Activated T-cell treated with anti-CD3 and anti-CD28 coated beads, Interleukin-2, amount 50 U/mL, for 24 hours (primary cell): ENCODE data around the gene PPP2R5B.
"Not testable (repeated sequence)": the region's sequence is repeated elsewhere in the genome, so short reads cannot be mapped to it uniquely, and the experiment has no call there.

Source experiments
- DNase-seq: peaks from one replicate; pipeline ENCODE4 v3.0.0-alpha.2; 2020
- H3K27ac Mint-ChIP-seq: 2 replicates; pipeline ENCODE4 v1.8.0; 2020; ENCODE audit warnings: mild to moderate bottlenecking, mixed read lengths
- H3K27me3 Mint-ChIP-seq: 2 replicates; pipeline ENCODE4 v1.8.0; 2020; ENCODE audit warnings: mixed read lengths
- H3K36me3 Mint-ChIP-seq: 2 replicates; pipeline ENCODE4 v1.8.0; 2020; ENCODE audit warnings: low read depth, mixed read lengths
- H3K4me1 Mint-ChIP-seq: 2 replicates; pipeline ENCODE4 v1.8.0; 2020; ENCODE audit warnings: low read depth, mixed read lengths
- H3K4me3 Mint-ChIP-seq: 2 replicates; pipeline ENCODE4 v1.8.0; 2020; ENCODE audit warnings: mild to moderate bottlenecking, moderate library complexity, mixed read lengths
- H3K9me3 Mint-ChIP-seq: 2 replicates; pipeline ENCODE4 v1.8.0; 2020; ENCODE audit warnings: mixed read lengths

The PPP2R5B gene

DNA sequence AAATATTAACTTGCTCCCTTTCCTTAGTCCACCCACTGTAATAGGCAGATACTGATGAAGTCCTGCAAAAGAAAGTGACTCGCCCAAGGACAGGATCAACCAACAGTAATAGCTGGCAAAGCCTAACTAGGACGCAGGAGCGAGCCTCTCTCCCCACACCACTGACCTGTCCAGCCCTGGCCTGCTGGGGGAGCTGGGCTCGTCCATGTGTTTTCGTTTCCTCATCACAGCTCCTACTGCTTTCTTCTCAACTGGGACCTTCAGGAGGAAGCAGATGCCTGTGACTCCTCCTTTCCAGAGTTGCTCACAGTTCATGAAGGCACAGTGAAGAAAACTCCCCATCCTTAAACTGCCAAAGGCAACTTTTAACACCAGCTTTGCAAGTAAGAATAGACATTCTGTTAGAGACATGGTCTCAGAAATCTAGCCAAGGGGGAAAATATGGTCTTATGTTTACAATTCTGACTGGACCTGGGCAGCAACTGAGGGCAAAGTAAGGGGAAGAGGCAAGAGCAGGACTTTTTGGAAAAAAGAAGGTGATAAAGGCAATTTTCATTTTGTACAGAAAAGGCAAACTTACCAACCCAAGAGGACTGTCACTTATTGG, 22.8 kb downstream of the PPP2R5B start:
- H3K27me3 Mint-ChIP-seq = no peaks in the 10 kb centered on the region
- H3K36me3 Mint-ChIP-seq = no peaks in the 10 kb centered on the region
- no peak overlapping the region for H3K27ac Mint-ChIP-seq
- DNase-seq = no peak
- no peaks in the 10 kb centered on the region for H3K9me3 Mint-ChIP-seq
- no peak overlapping the region for H3K4me3 Mint-ChIP-seq
- H3K4me1 Mint-ChIP-seq = no peaks in the 10 kb centered on the region

DNA sequence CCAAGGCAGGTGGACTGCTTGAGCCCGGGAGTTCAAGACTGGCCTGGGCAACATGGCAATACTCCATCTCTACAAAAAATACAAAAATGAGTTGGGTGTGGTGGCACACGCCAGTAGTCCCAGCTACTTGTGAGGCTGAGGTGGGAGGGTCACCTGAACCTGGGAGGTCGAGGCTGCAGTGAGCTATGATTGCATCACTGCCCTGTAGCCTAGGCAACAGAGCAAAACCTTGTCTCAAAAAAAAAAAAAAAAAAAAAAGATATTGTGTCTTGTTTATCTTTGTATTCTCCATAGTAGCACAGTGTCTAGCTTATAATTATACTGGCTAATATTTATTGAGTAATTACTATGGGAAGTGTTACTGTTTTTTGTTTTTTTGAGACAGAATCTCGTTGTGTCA, 27.0 kb downstream of the PPP2R5B start:
- Mint-ChIP-seq H3K9me3 (no peaks in the 10 kb centered on the region), H3K27me3 (no peaks in the 10 kb centered on the region), H3K4me3 (no peak overlapping the region), H3K27ac (no peak overlapping the region), H3K36me3 (no peaks in the 10 kb centered on the region), H3K4me1 (no peaks in the 10 kb centered on the region)
- no peak for DNase-seq

DNA sequence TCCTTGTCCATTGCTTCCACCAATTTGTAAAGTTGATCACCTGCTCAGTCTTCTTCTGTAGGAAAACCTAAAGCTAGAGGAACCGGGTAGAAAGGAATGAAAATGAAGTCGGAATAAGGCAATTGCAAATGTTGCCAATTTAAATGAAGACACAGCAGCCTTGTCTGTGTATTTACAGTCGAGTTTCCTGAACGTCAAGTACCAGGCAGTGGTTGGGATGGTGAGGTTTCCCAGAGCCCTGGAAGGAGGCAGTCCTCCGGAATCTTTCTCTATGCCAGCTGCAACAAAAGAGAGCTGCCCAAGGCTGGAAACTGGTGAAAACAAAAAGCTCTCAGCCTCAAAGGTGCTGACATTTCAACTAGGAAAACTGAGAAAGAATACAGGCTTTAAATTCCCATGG, 29.7 kb downstream of the PPP2R5B start:
- Mint-ChIP-seq H3K27ac (no peak overlapping the region), H3K27me3 (no peaks in the 10 kb centered on the region), H3K4me1 (no peaks in the 10 kb centered on the region), H3K4me3 (no peak overlapping the region), H3K36me3 (no peaks in the 10 kb centered on the region), H3K9me3 (no peaks in the 10 kb centered on the region)
- no peak for DNase-seq

DNA sequence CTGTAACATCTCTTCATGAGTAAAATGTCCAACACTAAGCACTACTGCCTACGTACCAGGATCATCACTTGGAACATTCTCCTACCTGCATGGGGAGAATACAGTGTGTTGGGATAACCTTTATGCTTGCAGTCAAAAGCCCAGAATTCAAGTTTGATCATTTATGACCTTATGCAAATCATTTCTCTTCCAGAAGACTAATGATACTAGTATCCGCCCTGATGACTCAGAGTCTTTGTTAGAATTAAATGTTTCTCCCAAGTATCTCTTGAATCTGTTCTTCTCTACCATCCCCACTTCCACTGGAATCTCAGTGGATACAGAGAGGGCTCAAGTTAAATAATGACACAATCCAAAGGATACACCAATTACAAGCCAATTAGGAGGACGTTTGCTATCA, 35.0 kb downstream of the PPP2R5B start:
- H3K27ac Mint-ChIP-seq = no peak overlapping the region

DNA sequence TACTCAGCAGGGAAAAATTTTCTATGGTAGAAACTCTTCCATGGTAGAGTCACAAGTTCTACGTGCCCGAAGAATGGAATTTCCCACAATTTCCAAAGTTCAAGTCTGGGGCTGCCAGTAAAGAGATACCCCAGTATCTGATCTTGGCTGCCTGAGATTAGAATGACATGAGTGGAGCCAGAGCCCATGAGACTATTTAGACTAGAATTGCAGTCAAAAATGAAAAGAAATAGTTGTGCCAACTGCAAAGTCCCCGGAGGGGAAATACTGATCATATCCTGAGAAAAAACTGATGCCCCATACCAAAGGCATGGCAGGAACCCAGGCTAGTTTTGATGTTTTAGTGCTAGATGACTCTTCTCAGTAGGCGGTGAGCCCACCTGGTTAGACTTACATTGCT, 36.2 kb downstream of the PPP2R5B start:
- Mint-ChIP-seq H3K4me3 (no peak overlapping the region), H3K9me3 (no peaks in the 10 kb centered on the region), H3K36me3 (no peaks in the 10 kb centered on the region), H3K27me3 (no peaks in the 10 kb centered on the region), H3K4me1 (peaks cover 2% of the 10 kb centered on the region), H3K27ac (no peak overlapping the region)
- DNase-seq = no peak

More for the DNA sequence above, 35.0 kb downstream of the PPP2R5B start:
- Mint-ChIP-seq H3K27me3 (no peaks in the 10 kb centered on the region), H3K36me3 (no peaks in the 10 kb centered on the region), H3K4me1 (no peaks in the 10 kb centered on the region), H3K4me3 (no peak overlapping the region), H3K9me3 (no peaks in the 10 kb centered on the region)
- no peak for DNase-seq

DNA sequence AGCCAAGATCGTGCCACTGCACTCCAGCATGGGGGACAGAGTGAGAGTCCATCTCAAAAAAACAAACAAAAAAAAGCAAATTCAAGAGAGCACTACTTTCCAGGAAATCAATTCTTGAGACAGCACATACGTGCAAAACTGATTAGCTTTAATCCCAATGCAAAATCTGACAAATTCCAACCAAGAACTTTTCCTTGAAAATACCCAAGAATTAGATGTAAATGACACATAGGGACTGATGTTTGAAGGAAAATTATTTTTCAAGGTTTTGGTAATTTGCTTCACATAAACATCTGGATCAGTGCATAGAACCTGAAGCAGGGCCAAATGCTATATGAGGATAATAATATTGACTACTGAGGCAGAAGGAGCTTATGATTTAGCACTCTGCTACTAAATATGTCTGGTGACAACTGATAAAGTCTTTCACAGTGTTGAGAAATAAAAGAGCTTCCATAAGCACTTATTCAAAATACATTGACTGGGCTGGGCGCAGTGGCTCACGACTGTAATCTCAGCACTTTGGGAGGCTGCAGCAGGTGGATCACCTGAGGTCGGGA, 38.7 kb downstream of the PPP2R5B start:
- H3K4me3 Mint-ChIP-seq = no peak overlapping the region
- no peaks in the 10 kb centered on the region for H3K36me3 Mint-ChIP-seq
- DNase-seq = no peak
- no peaks in the 10 kb centered on the region for H3K27me3 Mint-ChIP-seq
- no peak overlapping the region for H3K27ac Mint-ChIP-seq
- H3K9me3 Mint-ChIP-seq = no peaks in the 10 kb centered on the region
- peaks cover 14% of the 10 kb centered on the region for H3K4me1 Mint-ChIP-seq

DNA sequence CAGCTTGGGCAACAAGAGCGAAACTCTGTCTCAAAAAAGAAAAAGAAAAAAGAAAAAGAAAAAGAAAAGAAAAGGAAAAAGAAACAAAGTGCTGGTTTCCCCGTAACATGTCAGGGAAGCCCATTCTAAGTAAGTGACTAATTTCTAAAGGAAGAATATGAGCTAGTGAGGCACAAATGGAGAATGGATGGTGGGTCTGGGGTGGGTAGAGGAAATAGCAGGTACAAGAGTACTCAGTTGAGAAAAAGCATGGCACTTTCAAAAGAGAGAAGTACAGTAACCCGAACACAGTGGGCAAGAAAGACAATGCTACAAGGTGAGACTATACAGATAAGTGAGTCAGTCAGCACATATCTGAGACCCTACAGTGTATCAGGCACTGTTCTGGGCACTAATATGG, 42.9 kb downstream of the PPP2R5B start:
- no peaks in the 10 kb centered on the region for H3K9me3 Mint-ChIP-seq
- no peak overlapping the region for H3K4me3 Mint-ChIP-seq
- peaks cover 1% of the 10 kb centered on the region for H3K36me3 Mint-ChIP-seq
- H3K27ac Mint-ChIP-seq = peak overlapping the region; percentile 59
- H3K4me1 Mint-ChIP-seq = peaks cover 43% of the 10 kb centered on the region
- H3K27me3 Mint-ChIP-seq = no peaks in the 10 kb centered on the region
- no peak for DNase-seq

DNA sequence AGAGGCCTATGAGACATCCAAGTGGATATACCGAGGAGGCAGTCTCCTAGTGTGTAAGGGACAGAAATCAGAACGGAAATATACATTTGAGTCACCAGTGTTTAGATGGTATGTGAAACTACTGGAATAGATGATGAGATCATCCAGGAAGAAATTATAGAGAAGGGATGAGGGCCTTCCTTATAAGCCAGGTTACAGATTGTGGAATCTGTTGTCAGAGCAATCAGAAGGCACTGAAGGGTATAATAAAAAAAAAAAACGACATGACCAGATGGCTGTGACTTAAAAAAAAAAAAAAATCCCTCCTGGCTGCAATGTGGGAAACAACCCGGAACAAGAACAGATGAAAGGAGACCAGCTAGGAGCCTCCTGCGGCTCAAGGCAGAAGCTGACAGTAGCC, 44.7 kb downstream of the PPP2R5B start:
- H3K27me3 Mint-ChIP-seq = no peaks in the 10 kb centered on the region
- DNase-seq = no peak
- H3K36me3 Mint-ChIP-seq = peaks cover 1% of the 10 kb centered on the region
- no peak overlapping the region for H3K4me3 Mint-ChIP-seq
- H3K27ac Mint-ChIP-seq = peak overlapping the region; percentile 61
- H3K9me3 Mint-ChIP-seq = no peaks in the 10 kb centered on the region
- peaks cover 44% of the 10 kb centered on the region for H3K4me1 Mint-ChIP-seq

DNA sequence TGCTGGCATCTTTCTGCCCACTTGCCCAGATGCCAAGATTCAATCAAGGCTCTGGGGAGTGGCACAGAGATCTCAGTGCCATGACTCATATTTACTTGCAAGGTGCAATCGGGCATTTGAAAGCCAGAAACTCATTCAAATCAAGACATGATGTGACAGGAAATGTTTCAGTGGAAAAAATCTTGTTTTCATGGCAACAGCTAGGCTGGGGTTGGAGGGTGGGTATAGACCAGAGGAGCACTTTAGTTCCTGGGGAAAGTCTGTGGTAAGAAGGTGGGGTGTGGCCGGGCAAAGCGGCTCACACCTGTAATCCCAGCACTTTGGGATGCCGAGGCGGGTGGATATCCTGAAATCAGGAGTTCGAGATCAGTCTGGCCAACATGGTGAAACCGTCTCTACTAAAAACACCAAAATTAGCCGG, 46.3 kb downstream of the PPP2R5B start:
- H3K27ac Mint-ChIP-seq = peak overlapping the region; percentile 95
- peak; percentile 62 for DNase-seq
- peaks cover 47% of the 10 kb centered on the region for H3K4me1 Mint-ChIP-seq
- peaks cover 1% of the 10 kb centered on the region for H3K36me3 Mint-ChIP-seq
- peak overlapping the region; percentile 66 for H3K4me3 Mint-ChIP-seq
- H3K27me3 Mint-ChIP-seq = no peaks in the 10 kb centered on the region
- H3K9me3 Mint-ChIP-seq = no peaks in the 10 kb centered on the region

DNA sequence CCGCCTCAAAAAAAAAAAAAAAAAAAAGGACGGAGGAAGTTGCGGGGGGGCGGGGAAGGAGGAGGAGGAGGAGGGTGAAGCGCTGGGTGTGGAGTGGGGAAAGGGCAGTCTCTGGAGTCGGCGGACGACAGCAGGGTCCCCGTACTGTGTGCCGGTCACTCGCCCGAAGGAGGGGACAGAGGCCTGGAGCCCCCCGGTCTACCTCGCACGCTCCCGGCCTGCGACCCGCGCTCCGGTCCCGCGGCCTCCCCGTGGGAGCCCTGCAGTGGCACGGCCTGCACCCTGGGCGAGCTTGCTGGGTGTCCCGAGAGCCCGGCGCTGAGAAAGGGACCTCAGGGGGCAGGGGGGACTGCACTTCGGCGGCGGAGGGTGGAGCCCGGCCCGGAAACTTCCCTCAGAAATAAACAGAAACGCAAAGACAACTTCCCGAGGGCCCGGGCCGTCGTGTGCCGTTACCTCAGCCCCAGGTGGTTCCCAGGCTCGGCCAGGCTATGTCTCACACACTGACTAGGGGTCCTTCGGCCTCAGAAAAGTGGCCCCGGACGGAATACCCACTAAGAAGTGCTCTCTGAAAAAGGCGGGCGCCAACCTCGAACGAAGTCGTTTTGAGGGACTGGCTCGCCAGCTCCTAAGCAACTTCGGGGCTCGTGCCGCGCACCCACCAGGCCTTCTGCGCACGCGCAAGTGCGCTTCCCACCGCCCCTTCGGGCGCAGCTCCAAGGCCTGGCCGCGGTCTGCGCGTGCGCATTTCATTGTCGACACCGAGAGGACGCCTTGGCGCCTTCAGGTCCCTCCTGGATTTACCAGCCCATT, 47.1 kb downstream of the PPP2R5B start, which contains the start of gene MAJIN:
TSS of gene MAJIN (minus strand) at position 688 of the 813 bp plus-strand sequence. CDS start 12,703 bp downstream, outside the sequence.
- no peaks in the 10 kb centered on the region for H3K9me3 Mint-ChIP-seq
- DNase-seq = peak; percentile 90
- no peaks in the 10 kb centered on the region for H3K27me3 Mint-ChIP-seq
- H3K4me3 Mint-ChIP-seq = peak within 1 kb of the TSS; percentile 66
- peaks cover 47% of the 10 kb centered on the region for H3K4me1 Mint-ChIP-seq
- H3K36me3 Mint-ChIP-seq = peaks cover 1% of the 10 kb centered on the region
- H3K27ac Mint-ChIP-seq = peak within 1 kb of the TSS; percentile 95

DNA sequence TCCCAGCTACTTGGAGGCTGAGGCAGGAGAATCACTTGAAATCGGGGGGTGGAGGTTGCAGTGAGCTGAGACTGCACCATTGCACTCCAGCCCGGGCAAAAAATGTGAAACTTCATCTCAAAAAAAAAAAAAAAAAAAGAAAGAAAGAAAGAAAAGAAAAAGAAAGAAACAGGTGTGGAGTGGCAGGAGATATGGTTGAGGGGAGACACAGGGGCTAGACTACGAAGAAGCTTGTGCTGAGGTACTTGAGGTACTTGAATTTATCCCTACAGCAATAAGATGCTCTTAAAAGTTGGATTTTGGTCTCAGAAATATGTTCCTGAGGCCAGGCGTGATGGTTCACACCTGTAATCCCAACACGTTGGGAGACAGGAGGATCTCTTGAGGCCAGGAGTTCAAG, 49.6 kb downstream of the PPP2R5B start:
- Mint-ChIP-seq H3K36me3 (peaks cover 1% of the 10 kb centered on the region), H3K27me3 (no peaks in the 10 kb centered on the region), H3K9me3 (no peaks in the 10 kb centered on the region), H3K4me1 (peaks cover 30% of the 10 kb centered on the region), H3K27ac (no peak overlapping the region), H3K4me3 (no peak overlapping the region)
- DNase-seq = no peak

DNA sequence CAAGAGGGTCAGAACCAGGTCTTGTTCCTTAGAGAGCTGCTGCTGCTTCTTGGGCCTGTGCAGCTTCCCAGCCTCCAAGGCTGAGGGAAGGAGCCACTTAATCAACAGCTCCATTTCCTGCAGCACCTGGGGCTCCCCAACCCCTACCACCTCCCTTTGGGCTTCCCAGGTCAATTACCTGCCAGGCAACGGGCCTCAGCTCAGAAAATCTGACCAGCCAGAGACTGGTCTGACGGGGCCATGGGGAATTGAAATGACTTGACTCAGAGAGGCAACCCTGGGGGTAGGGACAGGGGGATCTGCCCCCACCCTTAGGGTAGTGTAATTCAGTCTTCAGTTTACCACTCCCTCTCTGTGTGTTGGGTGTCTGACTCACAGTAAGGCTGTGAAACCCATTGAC, 52.2 kb downstream of the PPP2R5B start:
- DNase-seq = no peak
- H3K27me3 Mint-ChIP-seq = no peaks in the 10 kb centered on the region
- H3K4me1 Mint-ChIP-seq = peaks cover 13% of the 10 kb centered on the region
- H3K27ac Mint-ChIP-seq = no peak overlapping the region
- H3K36me3 Mint-ChIP-seq = no peaks in the 10 kb centered on the region
- no peak overlapping the region for H3K4me3 Mint-ChIP-seq
- H3K9me3 Mint-ChIP-seq = no peaks in the 10 kb centered on the region

DNA sequence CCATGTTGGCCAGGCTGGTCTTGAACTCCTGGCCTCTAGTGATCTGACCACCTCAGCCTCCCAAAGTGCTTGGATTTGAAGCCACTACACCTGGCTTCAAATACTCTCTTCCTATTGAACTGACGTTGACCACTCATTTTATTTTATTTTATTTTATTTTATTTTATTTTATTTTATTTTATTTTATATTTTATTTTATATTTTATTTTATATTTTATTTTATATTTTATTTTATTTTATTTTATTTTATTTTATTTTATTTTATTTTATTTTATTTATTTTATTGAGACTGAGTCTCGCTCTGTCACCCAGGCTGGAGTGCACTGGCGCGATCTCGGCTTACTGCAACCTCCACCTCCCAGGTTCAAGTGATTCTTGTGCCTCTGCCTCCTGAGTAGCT, 58.9 kb downstream of the PPP2R5B start:
- not testable (repeated sequence) for H3K27ac Mint-ChIP-seq, H3K4me1 Mint-ChIP-seq, DNase-seq, H3K9me3 Mint-ChIP-seq, H3K36me3 Mint-ChIP-seq, H3K4me3 Mint-ChIP-seq, H3K27me3 Mint-ChIP-seq
